Right cardiac atrium (tissue), 5 donors: ENCODE results near the gene DHX34. TPM values are rescaled to one million over a fixed set of nuclear protein-coding genes. Genes with fewer than 3 reads are reported as not detected.
A peak's percentile ranks its signal among the peaks of the same experiment; 100 is the strongest.
"Not testable (repeated sequence)": the region's sequence is repeated elsewhere in the genome, so short reads cannot be mapped to it uniquely, and the experiment has no call there.

Experiments used
- ATAC-seq, 2 donors: fragments of 200-7000 bp; cut with Tn5 transposase; one replicate each; pipeline versions ENCODE4 v1.8.0 to v1.9.1; 2020; ENCODE audit warnings: moderate library complexity in 2 of 2, mild to moderate bottlenecking in 1 of 2
- DNase-seq, 3 donors: peaks; one replicate each; pipeline ENCODE4 v3.0.0-alpha.2; 2020
- H3K27ac ChIP-seq: one replicate; pipeline ENCODE4 v1.5.1; 2013; ENCODE audit warnings: mild to moderate bottlenecking, low read length, control low read depth, moderate library complexity
- H3K27me3 ChIP-seq: one replicate; pipeline ENCODE4 v1.6.1; 2013; ENCODE audit not compliant: control insufficient read depth, insufficient read depth
- H3K4me1 ChIP-seq: one replicate; pipeline ENCODE4 v1.6.1; 2013; ENCODE audit warnings: low read length; ENCODE audit not compliant: control insufficient read depth, insufficient read depth
- H3K4me3 ChIP-seq: one replicate; pipeline ENCODE4 v1.5.1; 2013; ENCODE audit warnings: low read length, control low read depth
- H3K9me3 ChIP-seq: one replicate; pipeline ENCODE4 v1.6.1; 2013; ENCODE audit warnings: low read length; ENCODE audit not compliant: control insufficient read depth
- WGBS: extraction: QIAGEN DNeasy Blood & Tissue Kit; methylation state at CpG from one replicate; pipeline ENCODE4 v1.1.7; 2013; 5-methylcytosine and 5-hydroxymethylcytosine counted together
- intact Hi-C, 4 donors: fragments of 100-400 bp; cut with DNase I; formaldehyde crosslinking; loops; one replicate each; pipeline versions ENCODE4 v1.11.0 to v1.14.0; 2022 to 2023
- polyA plus RNA-seq: library from polyadenylated mRNA; stranded (reverse); fragments of 200-250 nt; gene quantifications from one replicate; pipeline ENCODE4 v1.2.3, GENCODE V29; 2013
- total RNA-seq, 4 donors: library from RNA; stranded (reverse); fragmentation: NEBNext Ultra II Directional; extraction: Animal tissue kit (Norgen Biotek cat#: 25700); gene quantifications; one replicate each; pipeline ENCODE4 v1.2.1, GENCODE V29; 2021
- donor health status: healthy with polysubstance abuse.
- donor health status: DM: no; HTN: yes; CAD: no.
- donor health status: DM: no; HTN: no; CAD: no.
- donor health status: DM: no; HTN: yes; CAD: no; lungs with severe emphysema.
- donor health status: DM: yes; HTN: yes; CAD: no.

The DHX34 gene
- total and polyA plus RNA-seq, 5 donors = 5.5 to 8.1 (median 5.6) TPM

- Histone ChIP-seq H3K9me3 (no peaks in the 10 kb centered on the region), H3K4me3 (no peak overlapping the region), H3K4me1 (no peaks in the 10 kb centered on the region), H3K27me3 (no peaks in the 10 kb centered on the region), H3K27ac (no peak overlapping the region)
- ATAC-seq = no peak
- 92% methylated on average over 6 of the region's 6 CpGs for WGBS
- no peak for DNase-seq
- intact Hi-C loops = no loop called here
Observed at GRCh38 chr19:47380559-47380958, 31.4 kb downstream of the DHX34 start.

GRCh38 chr19:47381121-47381520, 32.0 kb downstream of the DHX34 start:
- WGBS = 94% methylated on average over 14 of the region's 14 CpGs
- Histone ChIP-seq H3K9me3 (no peaks in the 10 kb centered on the region), H3K27ac (no peak overlapping the region), H3K27me3 (no peaks in the 10 kb centered on the region), H3K4me3 (no peak overlapping the region), H3K4me1 (no peaks in the 10 kb centered on the region)
- ATAC-seq (no peak), DNase-seq (no peak)
- intact Hi-C loops = no loop called here

DNA sequence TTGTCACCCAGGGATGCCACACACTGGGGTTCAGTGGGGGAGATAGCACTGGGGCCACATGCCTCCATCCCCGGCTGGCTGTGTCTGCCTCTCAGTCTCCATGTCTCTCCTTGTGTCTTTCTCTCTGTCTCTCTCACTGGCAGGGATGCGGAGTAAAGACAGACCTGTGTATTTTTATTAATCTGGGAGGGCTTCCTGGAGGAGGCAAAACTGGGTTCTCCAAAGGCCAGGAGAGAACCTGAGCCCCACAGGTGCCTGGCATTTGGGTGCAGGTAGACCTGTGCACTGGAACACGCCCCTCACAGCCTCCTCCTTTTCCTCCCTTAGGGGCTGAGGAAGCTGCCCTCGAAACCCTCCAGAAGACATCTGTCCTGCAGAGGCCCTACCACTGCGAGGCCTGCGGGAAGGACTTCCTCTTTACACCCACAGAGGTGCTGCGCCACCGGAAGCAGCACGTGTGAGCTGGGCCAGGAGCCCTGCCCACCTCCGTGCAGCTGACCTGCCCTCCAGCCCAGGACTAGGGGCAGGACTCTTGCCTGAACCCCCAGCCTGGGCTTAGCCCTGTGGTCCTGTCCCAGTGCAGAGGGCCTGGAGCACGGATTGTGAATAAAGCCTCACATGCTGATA, 32.7 kb downstream of the DHX34 start:
- intact Hi-C loops = no loop called here
- Histone ChIP-seq H3K27ac (no peak overlapping the region), H3K4me3 (no peak overlapping the region), H3K9me3 (no peaks in the 10 kb centered on the region), H3K27me3 (no peaks in the 10 kb centered on the region), H3K4me1 (no peaks in the 10 kb centered on the region)
- ATAC-seq (no peak), DNase-seq (no peak)
- WGBS = 79% methylated on average over 11 of the region's 11 CpGs

- H3K9me3 ChIP-seq, ATAC-seq, H3K27ac ChIP-seq, intact Hi-C loops, H3K4me3 ChIP-seq, H3K4me1 ChIP-seq, H3K27me3 ChIP-seq, DNase-seq: not testable (repeated sequence)
- WGBS = 81% methylated on average over 5 of the region's 5 CpGs
Observed at GRCh38 chr19:47383890-47384289, 34.8 kb downstream of the DHX34 start.

DNA sequence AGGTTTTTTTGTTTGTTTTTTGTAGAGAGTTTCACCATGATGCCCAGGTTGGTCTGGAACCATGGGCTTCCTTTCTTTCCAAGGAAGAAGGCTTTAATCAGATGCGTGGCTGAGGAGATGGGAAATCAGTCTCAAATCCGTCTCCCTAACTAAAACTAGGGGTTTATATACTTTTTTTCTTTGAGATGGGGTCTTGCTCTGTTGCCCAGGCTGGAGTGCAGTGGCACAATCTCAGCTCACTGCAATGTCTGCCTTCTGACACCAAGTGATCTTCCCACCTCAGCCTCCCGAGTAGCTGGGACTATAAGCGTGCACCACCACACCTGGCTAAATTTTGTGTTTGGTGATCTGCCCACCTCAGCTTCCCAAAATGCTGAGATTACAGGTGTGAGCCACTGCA, 35.4 kb downstream of the DHX34 start:
- ATAC-seq, H3K27ac ChIP-seq, DNase-seq, H3K4me3 ChIP-seq, H3K9me3 ChIP-seq, intact Hi-C loops, H3K4me1 ChIP-seq, H3K27me3 ChIP-seq: not testable (repeated sequence)
- WGBS = 86% methylated on average over 4 of the region's 4 CpGs

DNA sequence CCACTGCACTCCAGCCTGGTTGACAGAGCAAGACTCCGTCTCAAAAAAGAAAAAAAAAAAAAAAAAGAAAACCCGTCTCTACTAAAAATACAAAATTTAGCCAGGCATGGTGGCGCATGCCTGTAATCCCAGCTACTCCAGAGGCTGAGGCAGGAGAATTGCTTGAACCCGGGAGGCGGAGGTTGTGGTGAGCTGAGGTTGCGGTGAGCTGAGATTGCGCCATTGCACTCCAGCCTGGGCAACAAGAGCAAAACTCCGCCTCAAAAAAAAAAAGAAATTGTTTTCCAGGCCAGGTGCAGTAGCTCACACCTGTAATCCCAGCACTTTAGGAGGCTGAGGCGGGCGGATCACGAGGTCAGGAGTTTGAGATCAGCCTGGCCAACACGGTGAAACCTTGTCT, 37.5 kb downstream of the DHX34 start:
- not testable (repeated sequence) for H3K9me3 ChIP-seq
- 84% methylated on average over 12 of the region's 12 CpGs for WGBS

GRCh38 chr19:47387623-47388022, 38.5 kb downstream of the DHX34 start:
- ATAC-seq, intact Hi-C loops: not testable (repeated sequence)
- 81% methylated on average over 3 of the region's 3 CpGs for WGBS

More for the DNA sequence above, 37.5 kb downstream of the DHX34 start:
- H3K4me1 ChIP-seq, H3K27ac ChIP-seq, H3K27me3 ChIP-seq, intact Hi-C loops, H3K4me3 ChIP-seq, ATAC-seq, DNase-seq: not testable (repeated sequence)

DNA sequence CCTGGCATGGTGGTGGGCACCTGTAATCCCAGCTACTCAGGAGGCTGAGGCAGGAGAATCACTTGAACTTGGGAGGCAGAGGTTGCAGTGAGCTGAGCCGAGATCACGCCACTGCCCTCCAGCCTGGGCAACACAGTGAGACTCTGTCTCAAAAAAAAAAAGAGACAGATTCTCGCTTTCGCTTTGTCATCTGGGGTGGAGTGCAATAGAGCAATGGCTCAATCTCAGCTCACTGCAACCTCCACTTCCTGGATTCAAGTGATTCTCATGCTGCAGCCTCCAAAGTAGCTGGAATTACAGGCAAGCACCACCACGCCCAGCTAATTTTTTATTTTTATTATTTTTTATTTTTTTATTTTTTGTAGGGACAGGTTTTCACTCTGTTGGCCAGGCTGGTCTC, 39.6 kb downstream of the DHX34 start:
- not testable (repeated sequence) for DNase-seq

More at GRCh38 chr19:47387623-47388022, 38.5 kb downstream of the DHX34 start:
- not testable (repeated sequence) for H3K4me3 ChIP-seq, DNase-seq, H3K27ac ChIP-seq, H3K4me1 ChIP-seq, H3K9me3 ChIP-seq, H3K27me3 ChIP-seq

DNA sequence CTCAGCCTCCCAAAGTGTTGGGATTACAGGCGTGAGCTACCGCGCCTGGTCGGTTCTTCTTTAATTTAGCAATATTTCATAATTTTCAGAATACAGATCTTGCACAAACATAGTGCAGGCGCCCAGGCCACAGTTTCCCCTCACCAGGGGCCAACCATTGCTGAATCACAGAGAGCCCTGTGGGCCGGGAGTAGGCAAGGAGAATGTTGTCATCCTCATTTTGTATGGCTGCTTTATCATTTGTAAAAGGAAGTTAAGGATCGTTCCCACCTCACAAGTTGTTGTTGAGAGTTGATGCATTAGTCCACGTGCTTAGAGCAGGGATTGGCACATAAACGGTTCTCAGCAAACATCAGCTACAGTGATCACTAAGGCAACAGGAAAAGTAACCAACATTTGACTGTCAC, 40.0 kb downstream of the DHX34 start:
- no peak for DNase-seq
- 62% methylated on average over 9 of the region's 9 CpGs for WGBS
- Histone ChIP-seq H3K4me3 (no peak overlapping the region), H3K9me3 (no peaks in the 10 kb centered on the region), H3K27me3 (no peaks in the 10 kb centered on the region), H3K4me1 (no peaks in the 10 kb centered on the region), H3K27ac (no peak overlapping the region)
- peak; percentile 43 to 70 for ATAC-seq
- intact Hi-C loops = no loop called here

More for the DNA sequence above, 39.6 kb downstream of the DHX34 start:
- H3K4me3 ChIP-seq, H3K27me3 ChIP-seq, intact Hi-C loops, ATAC-seq, H3K4me1 ChIP-seq, H3K9me3 ChIP-seq, H3K27ac ChIP-seq: not testable (repeated sequence)
- 78% methylated on average over 5 of the region's 5 CpGs for WGBS

GRCh38 chr19:47390533-47391488, 41.7 kb downstream of the DHX34 start:
- ATAC-seq (peak in 1 of 2 donors; percentile 11), DNase-seq (no peak)
- H3K27ac ChIP-seq = no peak overlapping the region
- WGBS = 71% methylated on average over 20 of the region's 20 CpGs
- no peak overlapping the region for H3K4me3 ChIP-seq
- intact Hi-C loops = loop anchor here in 3 of 4 donors (2.0 to 5.0 kb wide), 3 partner anchors 94 to 96 kb away; no protein-coding TSS in a partner anchor
- H3K9me3 ChIP-seq = no peaks in the 10 kb centered on the region
- no peaks in the 10 kb centered on the region for H3K4me1 ChIP-seq
- no peaks in the 10 kb centered on the region for H3K27me3 ChIP-seq
